Renal cortex interstitium (tissue), 11 donors: ENCODE results near the gene ZFYVE28. TPM values are rescaled to one million over a fixed set of nuclear protein-coding genes. Genes with fewer than 3 reads are reported as not detected.
A peak's percentile ranks its signal among the peaks of the same experiment; 100 is the strongest.
"Not testable (repeated sequence)": the region's sequence is repeated elsewhere in the genome, so short reads cannot be mapped to it uniquely, and the experiment has no call there.

Experiments used
- DNase-seq, 11 donors: peaks; one replicate each; pipeline ENCODE4 v3.0.0-alpha.2; 2013; ENCODE audit warnings: low read depth in 9 of 11, low spot score in 4 of 11; ENCODE audit errors: extremely low read depth in 1 of 11
- polyA plus RNA-seq, 3 donors: library from polyadenylated mRNA; unstranded; fragments of 120-200 nt; gene quantifications; one replicate each; pipeline ENCODE4 v1.2.1, GENCODE V29; 2013; ENCODE audit not compliant: insufficient read length in 3 of 3

The ZFYVE28 gene
- polyA plus RNA-seq, 3 donors: 1.7 to 3.7 (median 1.8) TPM

GRCh38 chr4:2380589-2380988, 37.9 kb downstream of the ZFYVE28 start:
- DNase-seq: not testable (repeated sequence)

- no peak for DNase-seq
Observed at GRCh38 chr4:2378898-2379297, 39.5 kb downstream of the ZFYVE28 start.

- DNase-seq: no peak
Observed at GRCh38 chr4:2378401-2378800, 40.0 kb downstream of the ZFYVE28 start.

GRCh38 chr4:2377241-2377640, 41.2 kb downstream of the ZFYVE28 start:
- no peak for DNase-seq

- no peak for DNase-seq
Observed at GRCh38 chr4:2375427-2375826, 43.0 kb downstream of the ZFYVE28 start.

- no peak for DNase-seq
Observed at GRCh38 chr4:2373532-2373931, 44.9 kb downstream of the ZFYVE28 start.

- DNase-seq: no peak
Observed at GRCh38 chr4:2372488-2373030, 45.9 kb downstream of the ZFYVE28 start.

GRCh38 chr4:2371765-2372487, 46.5 kb downstream of the ZFYVE28 start:
- DNase-seq: no peak

- no peak for DNase-seq
Observed at GRCh38 chr4:2370597-2371320, 47.7 kb downstream of the ZFYVE28 start.

GRCh38 chr4:2368746-2369437, 49.6 kb downstream of the ZFYVE28 start:
- DNase-seq: no peak

- DNase-seq: no peak
Observed at GRCh38 chr4:2367626-2368025, 50.8 kb downstream of the ZFYVE28 start.

GRCh38 chr4:2366252-2367192, 51.9 kb downstream of the ZFYVE28 start:
- no peak for DNase-seq

- no peak for DNase-seq
Observed at GRCh38 chr4:2365913-2366210, 52.6 kb downstream of the ZFYVE28 start.

- no peak for DNase-seq
Observed at GRCh38 chr4:2365054-2365912, 53.2 kb downstream of the ZFYVE28 start.

- DNase-seq: peak in 2 of 11 donors; percentile 16 to 28
Observed at GRCh38 chr4:2364654-2365053, 53.8 kb downstream of the ZFYVE28 start.

- no peak for DNase-seq
Observed at GRCh38 chr4:2363951-2364653, 54.3 kb downstream of the ZFYVE28 start.

- DNase-seq: no peak
Observed at GRCh38 chr4:2363056-2363721, 55.3 kb downstream of the ZFYVE28 start.
